Measurements from ENCODE around the gene GMDS. TPM values are rescaled to one million over a fixed set of nuclear protein-coding genes. Genes with fewer than 3 reads are reported as not detected.

Gene GMDS
- total and polyA plus RNA-seq, 2 of the 4 experiments (the other 2 are of a cell fraction), result 7.3 to 21.9 TPM

GRCh38 chr6:1851681-1852456, 393.5 kb downstream of the GMDS start:
- no peak overlapping the region for H2BK15ac ChIP-seq (ENCODE audit: low read depth, low read length)
- no TSS peak for BruUV-seq (replicated peaks)
- H3K4me1 ChIP-seq (ENCODE audit: control insufficient read depth, insufficient read depth, low read length), result no peaks in the 10 kb centered on the region
- WGBS, 2 experiments (ENCODE audit: extremely low coverage in 2 of 2, insufficient read length in 1 of 2), result 90% methylated on average over 5 of the region's 13 CpGs; no CpG with 5 or more reads in 1 of the 2 experiments
- H2BK120ac ChIP-seq (ENCODE audit: low read depth, low read length), result no peak overlapping the region
- no peak overlapping the region for H3K4me3 ChIP-seq (ENCODE audit: insufficient read depth, low read depth, low read length)
- no peak overlapping the region for H4K5ac ChIP-seq (ENCODE audit: low read depth, low read length)
- H2BK5ac ChIP-seq (ENCODE audit: low read depth, low read length, poor library complexity, severe bottlenecking), result no peak overlapping the region
- no peaks in the 10 kb centered on the region for H3K79me1 ChIP-seq (ENCODE audit: low read depth in 1 of 2, low read length in 2 of 2)
- H4K20me1 ChIP-seq (ENCODE audit: insufficient read depth, low read length), result no peaks in the 10 kb centered on the region
- H3K14ac ChIP-seq (replicated peaks; ENCODE audit: low read depth, low read length), result no peak overlapping the region
- no peak overlapping the region for H3K56ac ChIP-seq (ENCODE audit: extremely low read depth, insufficient read depth, low read length)
- no peak overlapping the region for H4K91ac ChIP-seq (ENCODE audit: insufficient read depth, low read depth, low read length)
- H3K23ac ChIP-seq (ENCODE audit: low read depth, low read length), result no peak overlapping the region
- H3K27ac ChIP-seq (ENCODE audit: insufficient read depth, low read length), result no peak overlapping the region
- H4K8ac ChIP-seq (ENCODE audit: low read depth in 2 of 2, low read length in 2 of 2), result no peak overlapping the region
- H3K9me1 ChIP-seq (ENCODE audit: insufficient read depth, low read length), result no peaks in the 10 kb centered on the region; the same call in 1 of the 2 replicates
- ChIA-PET POLR2A (ENCODE audit: unreplicated experiment) (no interaction called here), CTCF (no interaction called here)
- H3K4me2 ChIP-seq (ENCODE audit: low read depth, low read length), result no peak overlapping the region
- H3K36me3 ChIP-seq (ENCODE audit: control insufficient read depth, insufficient read depth, low read length), result no peaks in the 10 kb centered on the region; the same call in 1 of the 2 replicates
- no peak overlapping the region for H3K4ac ChIP-seq (ENCODE audit: low read depth, low read length)
- H3K27me3 ChIP-seq (ENCODE audit: control insufficient read depth, insufficient read depth, low read length), result no peaks in the 10 kb centered on the region
- TF ChIP-seq POLR2A (IDR thresholded peaks at IDR 0.05; ENCODE audit: low read depth, low read length), result no peak
- no peak for TF ChIP-seq FOS (IDR thresholded peaks at IDR 0.05; ENCODE audit: low read depth, low read length)
- no peak for TF ChIP-seq NFE2L2 (IDR thresholded peaks at IDR 0.05; ENCODE audit: low read depth, low read length)
- no peak for TF ChIP-seq MAFK (IDR thresholded peaks at IDR 0.05; ENCODE audit: low read depth, low read length)
- no peak for TF ChIP-seq CHD1 (IDR thresholded peaks at IDR 0.05; ENCODE audit: low read depth, low read length)
- no peak overlapping the region for H2BK20ac ChIP-seq (ENCODE audit: low read depth, low read length)
- DNase-seq (no peak), ATAC-seq (ENCODE audit: low read depth) (no peak)
- in situ Hi-C loops (cut with MboI; ENCODE audit: low sequenced_read_pairs), result no loop called here
- dilution Hi-C loops (cut with HindIII; ENCODE audit: low sequenced_read_pairs, unreplicated experiment), result no loop called here
- no peak overlapping the region for H2AK5ac ChIP-seq (ENCODE audit: low read depth, low read length)
- H2AFZ ChIP-seq (replicated peaks; ENCODE audit: low read length, poor library complexity), result no peak overlapping the region
- intact Hi-C loops (cut with micrococcal nuclease), result no loop called here
- H3K18ac ChIP-seq (ENCODE audit: low read depth, low read length), result no peak overlapping the region
- H3K9ac ChIP-seq (ENCODE audit: low read depth, low read length), result no peak overlapping the region
- H2AK9ac ChIP-seq (replicated peaks; ENCODE audit: low read depth, low read length, poor library complexity), result no peak overlapping the region
- H3K9me3 ChIP-seq (ENCODE audit: control insufficient read depth, insufficient read depth, low read length), result no peaks in the 10 kb centered on the region
